Endodermal cell (in vitro differentiated cells): ENCODE data around the gene IMMP2L. TPM values are rescaled to one million over a fixed set of nuclear protein-coding genes. Genes with fewer than 3 reads are reported as not detected.

ENCODE experiments used
- DNase-seq: peaks from one replicate; pipeline ENCODE4 v3.0.0-alpha.2; 2017
- H3K27ac ChIP-seq: 2 replicates; pipeline ENCODE4 v1.5.1; 2013; ENCODE audit warnings: mild to moderate bottlenecking, low read depth, low read length, moderate library complexity
- H3K27me3 ChIP-seq: 2 replicates; pipeline ENCODE4 v1.6.1; 2013; ENCODE audit warnings: mild to moderate bottlenecking, low read length, moderate library complexity; ENCODE audit not compliant: insufficient read depth, control insufficient read depth, poor library complexity, severe bottlenecking
- H3K36me3 ChIP-seq: 2 replicates; pipeline ENCODE4 v1.7.0; 2013; ENCODE audit warnings: mild to moderate bottlenecking, low read length, moderate library complexity; ENCODE audit not compliant: control insufficient read depth, insufficient read depth
- H3K4me1 ChIP-seq: one replicate; pipeline ENCODE4 v1.7.0; 2013; ENCODE audit warnings: low read length; ENCODE audit not compliant: control insufficient read depth, insufficient read depth
- H3K4me3 ChIP-seq: 2 replicates; pipeline ENCODE4 v1.5.1; 2013; ENCODE audit warnings: mild to moderate bottlenecking, low read length, moderate library complexity
- H3K9ac ChIP-seq: 2 replicates; pipeline ENCODE4 v1.6.1; 2013; ENCODE audit warnings: mild to moderate bottlenecking, low read length, moderate library complexity; ENCODE audit not compliant: poor library complexity, severe bottlenecking; ENCODE audit errors: extremely low read depth
- H3K9me3 ChIP-seq: 2 replicates; pipeline ENCODE4 v1.6.1; 2013; ENCODE audit warnings: mild to moderate bottlenecking, low read length, moderate library complexity; ENCODE audit not compliant: control insufficient read depth
- H3K27ac Mint-ChIP-seq: 2 replicates; pipeline ENCODE4 v1.8.0; 2020; ENCODE audit warnings: mixed read lengths
- H3K27me3 Mint-ChIP-seq: 2 replicates; pipeline ENCODE4 v1.8.0; 2021; ENCODE audit warnings: mild to moderate bottlenecking, mixed read lengths; ENCODE audit not compliant: insufficient read depth
- H3K36me3 Mint-ChIP-seq: 2 replicates; pipeline ENCODE4 v1.8.0; 2020; ENCODE audit warnings: low read depth, mixed read lengths
- H3K4me1 Mint-ChIP-seq: 2 replicates; pipeline ENCODE4 v1.8.0; 2020; ENCODE audit warnings: mixed read lengths
- H3K4me3 Mint-ChIP-seq: 2 replicates; pipeline ENCODE4 v1.8.0; 2020; ENCODE audit warnings: mild to moderate bottlenecking, moderate library complexity, mixed read lengths
- H3K9me3 Mint-ChIP-seq: 2 replicates; pipeline ENCODE4 v1.8.0; 2020; ENCODE audit warnings: mild to moderate bottlenecking, mixed read lengths
- WGBS, 2 experiments: methylation state at CpG; one replicate each; pipeline versions ENCODE4 v1.1.5 to v1.1.7; 2013; ENCODE audit warnings: missing lambda C conversion rate in 2 of 2, mixed read lengths in 1 of 2; ENCODE audit not compliant: insufficient coverage in 1 of 2, insufficient read length in 1 of 2; 5-methylcytosine and 5-hydroxymethylcytosine counted together
- total RNA-seq, 2 donors: library from RNA; stranded (reverse); fragmentation: NEBNext Ultra II Directional in 1 of 2; extraction: Animal tissue kit (Norgen Biotek cat#: 25700) in 1 of 2; gene quantifications; 2 replicates in 1 of 2; 3 replicates in 1 of 2; pipeline ENCODE4 v1.2.1, GENCODE V29; 2021
- TF ChIP-seq, protein P1 (sequence below): fragments of 200-600 bp; sonication (generic); conservative IDR thresholded peaks from 2 replicates; pipeline ENCODE4 v1.5.0; 2021; ENCODE audit warnings: antibody characterized with exemption, mild to moderate bottlenecking

IMMP2L gene
- total RNA-seq, 2 donors from 2014 or later = 17.7 to 19.4 TPM

- peaks cover 6% of the 10 kb centered on the region for H3K9me3 ChIP-seq
- H3K27ac ChIP-seq = no peak overlapping the region
- no peaks in the 10 kb centered on the region for H3K27me3 ChIP-seq
- no peak overlapping the region for H3K4me3 ChIP-seq
- H3K4me1 ChIP-seq = no peaks in the 10 kb centered on the region
- peaks cover 9% of the 10 kb centered on the region for H3K4me1 Mint-ChIP-seq
- peaks cover 7% of the 10 kb centered on the region for H3K9me3 Mint-ChIP-seq
- H3K27me3 Mint-ChIP-seq = no peaks in the 10 kb centered on the region
- 91% methylated on average over 1 of the region's 1 CpG; no CpG with 5 or more reads in 1 of the 2 experiments for WGBS, 2 experiments
- no peaks in the 10 kb centered on the region for H3K36me3 ChIP-seq
- TF ChIP-seq, protein P1, sequence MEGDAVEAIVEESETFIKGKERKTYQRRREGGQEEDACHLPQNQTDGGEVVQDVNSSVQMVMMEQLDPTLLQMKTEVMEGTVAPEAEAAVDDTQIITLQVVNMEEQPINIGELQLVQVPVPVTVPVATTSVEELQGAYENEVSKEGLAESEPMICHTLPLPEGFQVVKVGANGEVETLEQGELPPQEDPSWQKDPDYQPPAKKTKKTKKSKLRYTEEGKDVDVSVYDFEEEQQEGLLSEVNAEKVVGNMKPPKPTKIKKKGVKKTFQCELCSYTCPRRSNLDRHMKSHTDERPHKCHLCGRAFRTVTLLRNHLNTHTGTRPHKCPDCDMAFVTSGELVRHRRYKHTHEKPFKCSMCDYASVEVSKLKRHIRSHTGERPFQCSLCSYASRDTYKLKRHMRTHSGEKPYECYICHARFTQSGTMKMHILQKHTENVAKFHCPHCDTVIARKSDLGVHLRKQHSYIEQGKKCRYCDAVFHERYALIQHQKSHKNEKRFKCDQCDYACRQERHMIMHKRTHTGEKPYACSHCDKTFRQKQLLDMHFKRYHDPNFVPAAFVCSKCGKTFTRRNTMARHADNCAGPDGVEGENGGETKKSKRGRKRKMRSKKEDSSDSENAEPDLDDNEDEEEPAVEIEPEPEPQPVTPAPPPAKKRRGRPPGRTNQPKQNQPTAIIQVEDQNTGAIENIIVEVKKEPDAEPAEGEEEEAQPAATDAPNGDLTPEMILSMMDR = no peak
- H3K4me3 Mint-ChIP-seq = no peak overlapping the region
- H3K36me3 Mint-ChIP-seq = no peaks in the 10 kb centered on the region
- H3K9ac ChIP-seq = no peak overlapping the region
- no peak overlapping the region for H3K27ac Mint-ChIP-seq
- no peak for DNase-seq
Measured at GRCh38 chr7:110894111-110894510, 668.2 kb downstream of the IMMP2L start.

GRCh38 chr7:110891197-110891596, 671.1 kb downstream of the IMMP2L start:
- H3K36me3 ChIP-seq = no peaks in the 10 kb centered on the region
- H3K27me3 ChIP-seq = no peaks in the 10 kb centered on the region
- no peak overlapping the region for H3K27ac ChIP-seq
- DNase-seq = no peak
- Mint-ChIP-seq H3K27me3 (no peaks in the 10 kb centered on the region), H3K27ac (no peak overlapping the region), H3K4me3 (no peak overlapping the region), H3K9me3 (peaks cover 5% of the 10 kb centered on the region), H3K4me1 (peaks cover 9% of the 10 kb centered on the region), H3K36me3 (no peaks in the 10 kb centered on the region)
- WGBS, 2 experiments = 97% methylated on average over 2 of the region's 2 CpGs; no CpG with 5 or more reads in 1 of the 2 experiments
- H3K9me3 ChIP-seq = no peaks in the 10 kb centered on the region
- H3K4me1 ChIP-seq = no peaks in the 10 kb centered on the region
- TF ChIP-seq, protein P1 = no peak
- H3K4me3 ChIP-seq = no peak overlapping the region
- H3K9ac ChIP-seq = no peak overlapping the region

GRCh38 chr7:110890101-110890500, 672.2 kb downstream of the IMMP2L start:
- WGBS, 2 experiments = 80 to 100% methylated on average over 1 to 4 of the region's 4 CpGs
- H3K4me1 ChIP-seq = no peaks in the 10 kb centered on the region
- H3K4me3 ChIP-seq = no peak overlapping the region
- TF ChIP-seq, protein P1 = no peak
- no peaks in the 10 kb centered on the region for H3K27me3 Mint-ChIP-seq
- no peaks in the 10 kb centered on the region for H3K27me3 ChIP-seq
- H3K27ac ChIP-seq = no peak overlapping the region
- no peak overlapping the region for H3K4me3 Mint-ChIP-seq
- H3K27ac Mint-ChIP-seq = no peak overlapping the region
- H3K9me3 ChIP-seq = no peaks in the 10 kb centered on the region
- no peak overlapping the region for H3K9ac ChIP-seq
- DNase-seq = no peak
- H3K4me1 Mint-ChIP-seq = peaks cover 9% of the 10 kb centered on the region
- H3K9me3 Mint-ChIP-seq = peaks cover 5% of the 10 kb centered on the region
- H3K36me3 Mint-ChIP-seq = no peaks in the 10 kb centered on the region
- no peaks in the 10 kb centered on the region for H3K36me3 ChIP-seq
